Karpas-422 (cell line): ENCODE measurements around the gene JMJD4. TPM values are rescaled to one million over a fixed set of nuclear protein-coding genes. Genes with fewer than 3 reads are reported as not detected.

Experiments
- DNase-seq: peaks from one replicate; pipeline ENCODE4 v3.0.0-alpha.2; 2015
- H2AFZ ChIP-seq: fragments of 200-600 bp; sonication (generic); 2 replicates; pipeline ENCODE4 v1.6.1; 2014; ENCODE audit warnings: antibody characterized with exemption, low read length, mixed read lengths
- H3K27ac ChIP-seq: fragments of 200-600 bp; sonication (generic); 2 replicates; pipeline ENCODE4 v1.5.1; 2014; ENCODE audit warnings: mild to moderate bottlenecking, low read length, moderate library complexity
- H3K27me3 ChIP-seq: fragments of 200-600 bp; sonication (generic); 2 replicates; pipeline ENCODE4 v1.6.1; 2014; ENCODE audit warnings: low read length, mixed read lengths
- H3K36me3 ChIP-seq: fragments of 200-600 bp; sonication (generic); 2 replicates; pipeline ENCODE4 v1.6.1; 2014; ENCODE audit warnings: low read length, mixed read lengths; ENCODE audit not compliant: insufficient read depth
- H3K4me1 ChIP-seq: fragments of 200-600 bp; sonication (generic); 2 replicates; pipeline ENCODE4 v1.6.1; 2014; ENCODE audit warnings: mild to moderate bottlenecking, low read length, mixed read lengths
- H3K4me2 ChIP-seq: fragments of 200-600 bp; sonication (generic); 2 replicates; pipeline ENCODE4 v1.6.1; 2014; ENCODE audit warnings: low read length, low read depth, mild to moderate bottlenecking; ENCODE audit not compliant: poor library complexity, severe bottlenecking
- H3K4me3 ChIP-seq: fragments of 200-600 bp; sonication (generic); 2 replicates; pipeline ENCODE4 v1.5.1; 2014; ENCODE audit warnings: mild to moderate bottlenecking, antibody characterized with exemption, low read length, mixed read lengths
- H3K79me2 ChIP-seq: fragments of 200-600 bp; sonication (generic); 2 replicates; pipeline ENCODE4 v1.6.1; 2014; ENCODE audit warnings: mild to moderate bottlenecking, low read length, mixed read lengths
- H3K9ac ChIP-seq: fragments of 200-600 bp; sonication (generic); 2 replicates; pipeline ENCODE4 v1.6.0; 2014; ENCODE audit warnings: low read length
- H3K9me2 ChIP-seq: fragments of 200-600 bp; sonication (generic), shearing (Covaris generic); replicated peaks from 2 replicates; pipeline ENCODE4 v1.6.0; 2014; ENCODE audit warnings: mild to moderate bottlenecking, low read length, moderate library complexity; ENCODE audit not compliant: insufficient read depth
- H3K9me3 ChIP-seq: fragments of 300-700, 200-600 bp; sonication (generic); 2 replicates; pipeline ENCODE4 v1.6.1; 2014; ENCODE audit warnings: low read length, mixed read lengths
- H4K20me1 ChIP-seq: fragments of 200-600 bp; sonication (generic); 2 replicates; pipeline ENCODE4 v1.6.1; 2014; ENCODE audit warnings: mild to moderate bottlenecking, antibody characterized with exemption, low read length, low read depth; ENCODE audit not compliant: insufficient read depth
- total RNA-seq: library from RNA; depleted of rRNA; stranded (reverse); fragments of >200 nt; shearing (Covaris generic); gene quantifications from 2 replicates; pipeline ENCODE4 v1.2.3, GENCODE V29; 2014; ENCODE audit warnings: low replicate concordance; rRNA removed

The JMJD4 gene, protein sequence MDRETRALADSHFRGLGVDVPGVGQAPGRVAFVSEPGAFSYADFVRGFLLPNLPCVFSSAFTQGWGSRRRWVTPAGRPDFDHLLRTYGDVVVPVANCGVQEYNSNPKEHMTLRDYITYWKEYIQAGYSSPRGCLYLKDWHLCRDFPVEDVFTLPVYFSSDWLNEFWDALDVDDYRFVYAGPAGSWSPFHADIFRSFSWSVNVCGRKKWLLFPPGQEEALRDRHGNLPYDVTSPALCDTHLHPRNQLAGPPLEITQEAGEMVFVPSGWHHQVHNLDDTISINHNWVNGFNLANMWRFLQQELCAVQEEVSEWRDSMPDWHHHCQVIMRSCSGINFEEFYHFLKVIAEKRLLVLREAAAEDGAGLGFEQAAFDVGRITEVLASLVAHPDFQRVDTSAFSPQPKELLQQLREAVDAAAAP
- total RNA-seq = 25.3 and 40.0 TPM in 2 replicates

DNA sequence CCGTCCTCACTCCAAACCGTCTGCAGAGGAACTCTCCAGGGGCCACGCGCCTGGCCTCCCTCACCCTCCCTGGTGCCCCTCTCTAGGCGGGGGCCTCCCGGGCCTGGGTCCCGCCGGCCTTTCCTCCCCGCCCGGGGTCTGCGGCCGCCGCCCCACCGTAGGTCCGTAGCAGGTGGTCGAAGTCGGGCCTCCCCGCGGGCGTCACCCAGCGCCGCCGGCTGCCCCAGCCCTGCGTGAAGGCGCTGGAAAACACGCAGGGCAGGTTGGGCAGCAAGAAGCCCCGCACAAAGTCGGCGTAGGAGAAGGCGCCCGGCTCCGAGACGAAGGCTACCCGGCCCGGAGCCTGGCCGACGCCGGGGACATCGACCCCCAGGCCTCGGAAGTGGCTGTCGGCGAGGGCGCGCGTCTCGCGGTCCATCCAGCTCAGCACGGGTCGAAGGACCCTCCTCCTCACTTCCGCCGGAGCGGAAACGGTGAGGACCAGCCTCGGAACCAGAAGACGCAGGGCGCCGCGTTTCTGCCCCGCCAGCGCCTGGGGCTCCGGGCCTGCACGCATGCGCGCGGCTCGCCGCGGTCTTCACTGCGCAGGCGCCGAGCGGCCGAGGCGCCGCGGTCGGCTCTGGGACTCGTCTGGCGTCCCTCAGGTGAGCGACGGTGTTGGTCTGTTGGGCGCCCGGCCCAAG, at the start of gene JMJD4, which contains the start of gene SNAP47:
Gene JMJD4, minus strand, starts transcription at position 447 of the 683 bp plus-strand sequence. Its CDS starts 29 bp downstream, at position 418.
Gene SNAP47, plus strand, starts transcription at position 580 of the 683 bp plus-strand sequence. CDS start 12,302 bp downstream, outside the sequence.
- H3K4me3 ChIP-seq = peak within 1 kb of the TSS; percentile 83
- peak; percentile 97 for DNase-seq
- peaks cover 32% of the 10 kb centered on the region for H3K4me1 ChIP-seq
- H3K79me2 ChIP-seq = peaks cover 65% of the 10 kb centered on the region
- peaks cover 12% of the 10 kb centered on the region for H4K20me1 ChIP-seq
- H3K9me3 ChIP-seq = no peaks in the 10 kb centered on the region
- H3K9ac ChIP-seq = peak within 1 kb of the TSS; percentile 88
- H3K9me2 ChIP-seq = no peaks in the 10 kb centered on the region
- H3K27me3 ChIP-seq = no peaks in the 10 kb centered on the region
- no peaks in the 10 kb centered on the region for H3K36me3 ChIP-seq
- peak within 1 kb of the TSS; percentile 15; the same call in 1 of the 2 replicates for H3K27ac ChIP-seq
- peak within 1 kb of the TSS; percentile 79 for H3K4me2 ChIP-seq
- peak within 1 kb of the TSS; percentile 84 for H2AFZ ChIP-seq

DNA sequence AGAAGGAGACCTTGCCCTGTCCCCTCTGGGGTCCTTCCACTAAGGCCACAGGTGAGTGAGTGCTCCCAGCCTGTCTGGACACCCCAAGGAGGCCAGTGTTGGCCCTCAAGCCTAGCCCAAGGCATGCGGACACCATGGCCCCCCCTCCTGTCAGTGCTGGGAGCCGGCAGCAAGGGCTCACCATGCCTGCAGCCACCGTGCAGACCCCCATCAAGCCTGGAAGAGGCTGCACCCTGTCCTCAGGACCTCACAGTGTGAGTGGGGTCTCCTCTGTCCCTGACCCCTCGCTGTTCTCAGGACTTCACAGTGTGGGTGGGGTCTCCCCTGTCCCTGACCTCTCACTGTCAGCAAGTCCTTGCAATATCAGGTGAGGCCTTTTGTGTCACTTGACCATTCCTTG, 47.1 kb upstream of the JMJD4 start:
- Histone ChIP-seq H3K9ac (no peak overlapping the region), H3K9me2 (no peaks in the 10 kb centered on the region), H3K9me3 (no peaks in the 10 kb centered on the region), H3K36me3 (no peaks in the 10 kb centered on the region), H3K4me3 (no peak overlapping the region), H3K79me2 (no peaks in the 10 kb centered on the region), H3K27me3 (no peaks in the 10 kb centered on the region), H4K20me1 (no peaks in the 10 kb centered on the region), H3K27ac (no peak overlapping the region), H3K4me1 (no peaks in the 10 kb centered on the region), H2AFZ (no peak overlapping the region), H3K4me2 (no peak overlapping the region)
- DNase-seq = no peak

DNA sequence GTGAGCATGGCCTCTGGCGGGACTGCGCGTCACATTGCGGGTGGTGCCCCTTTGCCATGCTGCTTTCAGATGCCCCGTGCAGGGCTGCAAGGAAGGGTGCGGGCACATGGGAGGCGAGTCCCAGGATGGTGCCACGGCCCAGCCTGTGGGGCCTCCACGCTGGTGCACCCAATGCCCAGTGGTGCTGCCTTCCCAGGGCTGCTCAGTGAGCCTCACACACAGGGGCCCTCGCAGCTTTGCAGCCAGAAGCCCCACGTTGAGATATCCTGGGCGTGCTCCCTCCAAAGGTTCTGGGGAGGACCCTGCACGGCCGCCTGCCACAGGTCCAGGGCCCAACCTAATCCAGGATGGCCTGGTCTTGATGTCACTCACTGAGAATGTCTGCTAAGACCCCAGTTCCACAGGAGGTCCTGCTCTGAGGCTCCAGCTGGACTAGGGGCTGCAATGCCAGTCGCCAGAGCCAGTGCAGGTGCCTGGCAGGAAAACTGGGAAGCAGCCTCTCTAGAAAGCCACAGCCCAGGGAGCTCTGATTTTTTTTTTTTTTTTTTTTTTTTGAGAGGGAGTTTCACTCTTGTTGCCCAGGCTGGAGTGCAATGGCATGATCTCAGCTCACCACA, 46.3 kb upstream of the JMJD4 start:
- H3K27ac ChIP-seq = no peak overlapping the region
- no peak overlapping the region for H3K4me3 ChIP-seq
- H3K4me1 ChIP-seq = no peaks in the 10 kb centered on the region
- H4K20me1 ChIP-seq = no peaks in the 10 kb centered on the region
- no peaks in the 10 kb centered on the region for H3K9me3 ChIP-seq
- H3K9ac ChIP-seq = no peak overlapping the region
- H2AFZ ChIP-seq = no peak overlapping the region
- no peaks in the 10 kb centered on the region for H3K9me2 ChIP-seq
- no peak for DNase-seq
- no peaks in the 10 kb centered on the region for H3K27me3 ChIP-seq
- no peak overlapping the region for H3K4me2 ChIP-seq
- no peaks in the 10 kb centered on the region for H3K36me3 ChIP-seq
- H3K79me2 ChIP-seq = no peaks in the 10 kb centered on the region

DNA sequence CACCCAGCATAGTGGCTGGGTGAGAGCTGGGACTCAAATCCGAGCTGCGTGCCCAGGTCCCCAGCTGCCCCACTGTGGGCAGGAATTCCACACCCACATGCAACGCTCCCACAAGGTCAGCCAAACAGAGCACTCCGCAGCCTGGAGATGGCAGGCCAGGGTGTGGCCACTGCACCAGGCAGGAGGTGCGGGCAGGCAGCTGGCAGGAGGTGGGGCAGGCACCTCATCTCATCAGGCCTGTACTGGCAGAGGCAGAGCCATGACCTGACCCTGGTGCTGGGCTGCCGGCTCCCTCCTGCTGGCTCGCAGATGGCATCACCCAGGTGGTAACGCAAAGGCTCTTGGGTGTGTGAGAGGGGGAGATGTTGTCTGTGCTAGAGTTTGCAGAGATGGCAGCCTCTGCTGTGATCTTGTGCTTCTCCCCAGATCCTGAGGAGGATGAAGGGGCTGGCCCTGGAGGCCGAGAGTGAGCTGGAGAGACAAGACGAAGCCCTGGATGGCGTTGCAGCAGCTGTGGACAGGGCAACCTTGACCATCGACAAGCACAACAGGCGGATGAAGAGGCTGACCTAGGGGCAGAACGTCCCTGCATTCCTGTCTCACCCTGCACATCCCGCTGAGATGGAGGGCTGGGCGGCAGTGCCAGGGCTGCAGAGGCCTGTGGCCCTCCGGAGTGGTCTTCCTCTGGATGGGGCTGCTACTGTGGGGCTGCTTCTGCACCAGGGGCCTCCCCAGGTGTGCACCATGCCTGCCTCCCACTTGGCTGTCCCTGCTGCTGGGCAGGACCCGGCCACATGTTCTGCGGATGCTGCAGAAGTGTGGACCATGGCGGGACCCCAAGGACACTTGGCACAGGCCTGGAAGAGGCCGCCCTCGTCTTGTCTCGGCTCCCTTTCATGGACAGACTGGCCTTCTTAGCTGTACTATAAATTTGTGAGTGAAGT, 45.3 kb upstream of the JMJD4 start:
- H2AFZ ChIP-seq = no peak overlapping the region
- no peak overlapping the region for H3K27ac ChIP-seq
- no peak overlapping the region for H3K4me3 ChIP-seq
- H4K20me1 ChIP-seq = no peaks in the 10 kb centered on the region
- no peaks in the 10 kb centered on the region for H3K9me3 ChIP-seq
- DNase-seq = no peak
- H3K4me1 ChIP-seq = no peaks in the 10 kb centered on the region
- no peaks in the 10 kb centered on the region for H3K9me2 ChIP-seq
- H3K79me2 ChIP-seq = no peaks in the 10 kb centered on the region
- no peaks in the 10 kb centered on the region for H3K36me3 ChIP-seq
- no peak overlapping the region for H3K4me2 ChIP-seq
- no peaks in the 10 kb centered on the region for H3K27me3 ChIP-seq
- no peak overlapping the region for H3K9ac ChIP-seq

DNA sequence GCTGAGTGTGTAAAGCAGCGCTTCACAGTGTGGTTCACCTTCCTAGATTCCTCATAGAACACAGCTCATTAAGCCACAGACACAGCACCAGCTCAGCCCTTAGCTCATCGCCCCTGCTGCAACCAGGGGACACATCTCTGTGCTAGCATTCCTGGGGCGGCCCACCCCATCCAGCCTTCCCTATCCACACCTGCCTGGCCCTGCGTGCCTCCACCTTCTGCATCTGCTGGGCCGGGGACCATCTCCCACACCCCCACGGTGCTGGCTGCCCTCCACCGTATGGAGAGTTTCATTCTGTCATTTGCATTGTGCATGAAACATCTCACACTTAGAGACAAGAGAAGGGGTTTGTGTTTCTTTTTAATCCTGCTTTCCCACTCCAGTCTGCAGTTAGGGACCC, 44.6 kb upstream of the JMJD4 start:
- Histone ChIP-seq H3K27ac (no peak overlapping the region), H3K9ac (no peak overlapping the region), H3K4me2 (no peak overlapping the region), H4K20me1 (no peaks in the 10 kb centered on the region), H3K79me2 (no peaks in the 10 kb centered on the region), H3K27me3 (no peaks in the 10 kb centered on the region), H3K9me2 (no peaks in the 10 kb centered on the region), H3K9me3 (no peaks in the 10 kb centered on the region), H2AFZ (no peak overlapping the region), H3K36me3 (no peaks in the 10 kb centered on the region), H3K4me1 (no peaks in the 10 kb centered on the region), H3K4me3 (no peak overlapping the region)
- no peak for DNase-seq

DNA sequence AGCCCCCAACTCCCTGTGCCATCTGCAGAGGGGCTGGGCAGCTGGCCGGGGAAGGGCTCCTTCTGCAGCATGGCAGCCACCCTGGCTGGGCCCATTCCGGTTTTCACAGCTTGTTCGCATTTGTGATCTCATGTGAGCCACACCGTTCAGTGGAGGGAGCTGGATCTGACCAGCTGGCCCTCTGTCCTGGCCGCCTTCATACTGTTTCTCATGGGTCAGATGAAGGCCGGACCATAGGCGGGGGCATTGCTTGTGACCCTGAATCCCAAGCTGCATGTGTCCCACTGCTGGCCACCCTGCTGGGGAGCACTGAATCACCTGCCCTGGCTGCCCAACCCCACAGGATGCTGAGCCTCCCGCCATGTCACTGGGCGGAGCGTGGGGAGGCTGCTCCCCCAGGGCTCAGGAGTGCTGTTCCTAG, 43.9 kb upstream of the JMJD4 start:
- Histone ChIP-seq H3K9me2 (no peaks in the 10 kb centered on the region), H3K4me1 (no peaks in the 10 kb centered on the region), H3K9me3 (no peaks in the 10 kb centered on the region), H3K4me3 (no peak overlapping the region), H3K36me3 (no peaks in the 10 kb centered on the region), H3K4me2 (no peak overlapping the region), H3K9ac (no peak overlapping the region), H3K79me2 (no peaks in the 10 kb centered on the region), H3K27ac (no peak overlapping the region), H4K20me1 (no peaks in the 10 kb centered on the region), H3K27me3 (no peaks in the 10 kb centered on the region), H2AFZ (no peak overlapping the region)
- no peak for DNase-seq

DNA sequence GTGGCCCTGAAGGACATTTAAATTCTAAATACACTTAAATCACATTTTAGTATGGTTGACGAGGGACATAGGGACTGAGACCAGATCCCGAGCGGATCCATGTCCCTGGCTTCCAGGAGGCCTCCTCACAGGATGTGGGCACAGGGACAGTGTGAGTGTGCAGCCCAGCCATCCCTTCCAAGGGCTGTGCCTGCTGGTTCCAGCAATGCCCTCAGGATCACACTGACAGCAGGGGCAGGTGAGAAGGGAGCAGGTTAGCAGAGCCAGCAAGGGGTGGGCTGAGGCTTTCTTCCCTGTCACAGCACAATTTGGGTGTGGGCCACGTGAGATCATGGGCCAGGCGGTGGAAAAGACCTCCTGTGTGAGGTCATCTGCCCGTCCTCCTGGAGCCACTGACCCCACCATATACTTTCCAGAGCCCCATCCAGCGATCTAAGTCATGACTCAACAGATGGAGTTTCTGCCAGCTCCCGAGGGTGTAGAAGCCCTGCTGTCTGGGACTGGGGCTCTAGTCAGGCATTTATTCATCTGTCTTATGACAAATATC, 43.4 kb upstream of the JMJD4 start:
- Histone ChIP-seq H3K36me3 (no peaks in the 10 kb centered on the region), H3K79me2 (no peaks in the 10 kb centered on the region), H3K4me3 (no peak overlapping the region), H4K20me1 (no peaks in the 10 kb centered on the region), H3K27me3 (no peaks in the 10 kb centered on the region), H3K4me2 (no peak overlapping the region), H3K4me1 (no peaks in the 10 kb centered on the region), H3K9me3 (no peaks in the 10 kb centered on the region), H3K27ac (no peak overlapping the region), H3K9ac (no peak overlapping the region), H3K9me2 (no peaks in the 10 kb centered on the region), H2AFZ (no peak overlapping the region)
- no peak for DNase-seq
